HG03565 (cell line): ENCODE results near the gene WDR38.

ENCODE experiments used
- ATAC-seq: cut with Tn5 transposase; IDR thresholded peaks from one replicate; pipeline ENCODE4 v1.9.1; 2021; ENCODE audit warnings: mild to moderate bottlenecking, moderate library complexity; ENCODE audit not compliant: unreplicated experiment

The WDR38 gene

DNA sequence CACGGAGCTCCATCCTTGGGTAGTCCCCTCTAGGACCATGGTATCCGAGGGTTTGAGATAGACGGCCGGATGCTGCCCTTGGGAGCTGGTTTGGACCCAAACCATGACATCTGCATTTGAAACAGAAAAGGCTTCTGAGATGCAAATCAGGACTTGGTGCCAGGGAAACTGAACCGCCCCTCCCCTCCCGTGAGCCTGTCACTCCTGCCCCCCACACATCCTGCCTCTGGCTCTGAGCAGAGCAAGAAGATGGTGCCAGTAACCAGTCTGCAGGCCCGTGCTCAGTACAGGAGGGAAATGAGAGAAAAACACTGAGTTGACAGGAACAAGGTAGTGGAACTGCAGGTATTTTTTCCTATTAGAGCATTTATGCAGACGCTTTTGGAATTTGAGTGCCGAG, 27.2 kb downstream of the WDR38 start:
- no peak for ATAC-seq

DNA sequence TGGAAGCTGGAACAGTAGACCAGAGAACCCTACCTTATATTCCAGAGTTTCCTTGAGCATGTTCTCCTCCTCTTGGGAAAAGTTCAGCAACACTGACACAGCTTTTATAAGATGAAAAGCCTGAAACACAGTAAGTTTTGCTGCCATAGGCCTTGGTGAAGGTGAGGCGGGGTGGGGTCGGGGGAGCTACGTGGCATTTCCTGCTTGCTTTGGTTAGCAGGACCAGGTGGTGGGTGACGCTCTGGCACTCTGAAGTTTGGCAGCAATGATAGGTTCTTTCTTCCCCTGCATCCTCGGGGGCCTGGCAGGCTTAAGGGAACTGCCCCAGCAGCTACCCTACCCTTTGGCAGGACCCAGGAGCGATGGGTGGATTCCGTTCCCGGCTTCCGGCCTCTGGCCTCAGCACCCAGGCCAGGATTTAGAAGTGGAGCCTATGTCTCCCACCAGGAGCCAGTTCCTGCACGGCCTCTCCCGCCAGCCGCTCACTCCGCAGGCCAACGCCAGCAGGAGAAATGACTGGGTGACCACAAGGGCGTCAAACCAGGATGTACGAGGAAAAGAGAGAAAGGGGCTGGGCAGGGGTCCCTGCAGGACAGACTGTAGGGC, 28.0 kb downstream of the WDR38 start:
- ATAC-seq, result no peak

DNA sequence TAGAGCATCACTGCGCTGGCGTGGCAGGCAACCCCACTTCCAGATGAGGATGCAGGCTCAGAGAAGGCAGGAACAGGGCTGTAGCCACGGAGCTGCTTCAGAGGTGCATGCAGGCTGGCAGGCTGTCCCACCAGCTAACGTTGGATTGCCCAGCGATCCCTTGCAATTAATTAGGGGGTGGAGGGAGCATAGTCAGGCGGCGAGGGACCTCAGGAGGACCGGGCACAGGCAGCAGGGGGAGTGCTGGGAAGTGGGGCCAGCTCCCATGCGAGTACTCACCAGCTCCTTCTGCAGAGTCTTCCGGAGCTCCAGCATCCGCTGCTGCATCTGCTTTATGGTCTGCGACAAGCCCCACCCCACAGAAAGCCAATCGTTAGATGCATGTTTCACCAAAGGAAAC, 29.0 kb downstream of the WDR38 start:
- ATAC-seq, result no peak

DNA sequence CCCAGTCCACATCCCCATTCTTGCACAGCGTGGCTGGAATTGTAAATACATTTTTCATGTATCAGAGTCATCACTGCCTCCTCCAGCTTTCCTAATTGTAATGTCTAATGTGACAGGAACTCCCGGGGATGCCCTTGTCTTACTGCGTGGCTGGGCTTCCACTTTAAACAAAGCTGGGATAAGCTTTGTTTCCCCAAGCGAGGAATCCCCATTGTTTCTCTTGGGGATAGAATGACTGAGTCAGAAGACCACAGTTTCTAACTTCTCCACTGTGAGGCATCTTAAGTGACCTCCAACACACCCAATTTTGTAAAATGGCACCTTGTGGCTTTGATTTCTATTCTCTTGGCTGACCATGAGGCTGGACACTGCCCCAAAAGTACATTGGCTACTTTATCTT, 31.1 kb downstream of the WDR38 start:
- no peak for ATAC-seq

DNA sequence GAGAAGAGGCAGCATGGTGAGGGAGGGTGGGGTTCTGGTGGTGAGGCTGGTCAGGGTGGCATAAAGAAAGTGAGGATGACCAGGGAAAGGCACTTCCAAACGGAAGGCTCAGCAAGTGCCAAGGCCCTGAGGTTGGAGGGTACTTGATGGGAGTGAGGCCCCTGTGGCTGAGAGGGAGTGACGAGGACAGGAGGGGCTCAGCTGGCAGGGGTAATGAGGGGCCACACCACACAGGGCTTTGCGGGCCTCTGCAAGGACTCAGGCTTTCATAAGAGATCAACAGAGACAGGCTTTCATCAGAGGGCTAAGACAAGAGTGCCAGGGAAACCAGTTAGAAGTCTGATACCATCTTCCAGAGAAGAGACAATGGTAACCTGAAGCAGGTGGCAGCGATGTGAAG, 32.3 kb downstream of the WDR38 start:
- ATAC-seq, result no peak

DNA sequence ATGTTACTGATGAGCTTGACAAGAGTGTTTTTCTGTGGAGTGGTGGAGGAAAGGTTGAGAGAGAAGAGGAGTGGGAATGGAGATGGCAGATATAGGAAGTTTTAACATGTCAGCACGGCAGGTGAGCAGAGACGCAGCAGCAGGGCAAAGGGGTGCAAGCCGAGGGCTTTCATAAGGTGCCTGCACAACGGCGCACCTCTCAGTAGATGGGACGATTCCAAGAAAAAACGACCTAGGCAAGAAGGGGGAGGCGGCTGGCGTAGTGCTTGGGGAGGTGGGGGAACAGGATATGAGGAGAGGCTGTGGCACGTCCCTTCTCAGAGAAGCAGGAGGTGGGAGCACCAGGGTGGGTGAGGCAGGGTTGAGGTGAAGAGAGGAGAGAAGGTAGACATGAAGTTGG, 33.2 kb downstream of the WDR38 start:
- ATAC-seq, result no peak

DNA sequence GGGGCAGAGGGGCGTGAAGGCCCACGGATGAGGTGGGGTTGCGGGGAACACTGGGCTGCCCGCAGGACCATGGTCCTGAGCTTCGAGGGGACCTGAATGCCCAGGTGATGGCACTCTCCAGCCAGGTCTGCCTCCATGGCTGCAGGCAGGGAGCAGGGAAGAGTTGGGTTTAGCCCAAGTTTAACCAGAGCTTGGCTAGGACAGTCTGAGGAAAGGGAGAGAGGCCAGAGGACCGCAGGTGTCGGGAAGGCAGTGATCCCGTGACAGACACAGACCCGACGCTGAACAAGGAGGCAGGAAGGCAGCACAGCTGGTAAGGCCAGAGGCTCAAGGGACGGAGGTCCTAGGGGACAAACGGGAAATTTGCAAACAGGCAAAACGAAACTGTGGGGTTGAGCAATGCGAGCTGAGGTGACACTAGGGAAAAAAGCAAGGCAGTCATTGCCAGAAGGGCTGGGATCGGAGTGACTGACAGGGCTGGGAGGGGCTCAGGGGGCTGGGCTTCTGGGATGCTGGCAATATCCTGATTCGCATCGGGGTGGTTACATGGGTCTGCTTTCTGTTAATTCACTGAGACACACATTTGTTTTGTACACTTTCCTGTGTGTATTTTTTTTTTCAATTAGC, 33.7 kb downstream of the WDR38 start:
- ATAC-seq, result no peak

DNA sequence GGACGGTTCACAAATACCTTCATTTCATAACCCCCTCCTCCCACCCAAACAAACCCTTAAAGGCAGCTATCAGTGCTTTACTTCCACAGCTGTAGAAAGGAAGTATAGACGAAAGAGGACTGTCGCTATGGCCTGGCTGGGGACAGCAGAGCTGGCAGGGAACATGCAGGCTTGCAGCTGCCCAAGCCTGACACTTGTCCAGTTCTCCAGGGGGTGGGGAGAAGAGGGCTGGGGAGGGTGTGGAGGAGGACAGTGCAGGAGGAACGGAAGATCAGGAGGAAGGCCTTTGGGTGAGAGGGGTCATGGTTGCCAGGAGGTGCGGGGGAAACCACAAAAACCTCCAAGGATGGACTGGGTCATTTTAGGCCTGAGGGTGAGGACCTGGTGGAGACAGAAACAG, 34.6 kb downstream of the WDR38 start:
- no peak for ATAC-seq

DNA sequence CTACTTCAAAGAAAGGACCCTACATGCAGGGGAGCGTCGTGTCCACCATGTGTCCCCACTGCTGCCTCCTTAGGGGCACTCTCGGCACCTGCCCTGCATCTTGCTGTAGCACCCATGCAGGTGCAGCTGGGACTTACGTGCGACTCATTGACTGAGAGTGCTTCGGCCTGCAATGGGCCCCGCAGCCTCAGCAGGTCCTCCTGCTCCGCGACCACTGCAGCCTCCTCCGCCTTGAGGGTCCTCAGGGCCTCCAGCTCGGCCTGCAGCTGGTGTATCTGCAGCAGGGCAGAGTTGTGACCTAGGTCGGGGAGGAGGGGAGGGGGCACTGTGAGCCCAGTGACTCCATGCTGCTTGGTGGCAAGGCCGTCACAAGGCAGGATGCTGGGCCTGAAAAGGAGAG, 35.7 kb downstream of the WDR38 start:
- ATAC-seq, result no peak

DNA sequence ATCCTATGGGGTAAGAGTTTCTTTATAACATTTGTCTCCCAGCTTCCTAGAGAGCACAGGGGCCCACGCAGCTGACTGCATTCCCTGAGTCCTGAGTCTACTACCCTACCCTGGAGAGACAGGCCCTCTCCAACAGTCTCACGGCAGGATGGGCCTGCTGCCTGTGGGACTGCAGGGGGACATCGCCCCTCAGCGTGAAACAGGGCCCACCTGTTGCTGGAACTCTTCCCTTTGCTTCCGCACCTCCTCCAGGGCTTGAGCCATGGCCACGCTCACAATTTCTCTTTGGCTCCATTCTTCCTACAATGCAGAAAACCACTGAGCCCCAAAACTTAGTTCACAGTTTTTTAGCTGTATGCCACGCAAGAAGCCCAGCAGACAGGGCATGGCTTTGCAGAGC, 36.9 kb downstream of the WDR38 start:
- ATAC-seq, result no peak

DNA sequence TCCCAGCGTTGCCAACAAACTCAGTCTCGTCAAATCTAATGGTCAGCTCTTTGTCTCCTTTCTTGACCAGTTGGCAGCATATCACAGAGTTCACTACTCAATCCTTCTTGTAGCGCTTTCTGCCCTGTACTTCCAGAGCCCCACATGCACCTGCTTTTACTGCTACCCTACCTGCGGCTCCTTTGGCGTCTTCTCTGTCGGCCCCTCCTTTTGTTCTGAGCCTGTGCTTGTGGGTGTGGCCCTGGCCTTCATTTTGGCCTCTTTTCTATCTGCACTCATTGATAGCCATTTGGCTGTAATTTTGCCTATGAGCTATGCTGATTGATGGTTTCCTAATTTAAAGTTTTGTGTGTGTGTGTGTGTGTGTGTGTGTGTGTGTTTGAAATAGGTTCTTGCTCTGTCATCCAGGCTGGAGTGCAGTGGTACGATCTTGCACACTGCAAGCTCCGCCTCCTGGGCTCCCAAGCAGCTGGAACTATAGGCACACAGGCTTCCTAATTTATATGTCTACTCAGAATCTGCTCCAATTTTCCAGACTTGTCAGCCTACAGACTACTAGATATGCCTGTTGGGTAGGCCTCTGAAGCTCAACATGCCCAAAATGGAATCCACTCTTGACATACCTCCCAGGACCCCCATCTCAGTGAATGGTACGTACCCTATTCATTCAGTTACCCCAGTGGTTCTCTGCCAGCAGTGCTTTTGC, 40.9 kb downstream of the WDR38 start:
- no peak for ATAC-seq

DNA sequence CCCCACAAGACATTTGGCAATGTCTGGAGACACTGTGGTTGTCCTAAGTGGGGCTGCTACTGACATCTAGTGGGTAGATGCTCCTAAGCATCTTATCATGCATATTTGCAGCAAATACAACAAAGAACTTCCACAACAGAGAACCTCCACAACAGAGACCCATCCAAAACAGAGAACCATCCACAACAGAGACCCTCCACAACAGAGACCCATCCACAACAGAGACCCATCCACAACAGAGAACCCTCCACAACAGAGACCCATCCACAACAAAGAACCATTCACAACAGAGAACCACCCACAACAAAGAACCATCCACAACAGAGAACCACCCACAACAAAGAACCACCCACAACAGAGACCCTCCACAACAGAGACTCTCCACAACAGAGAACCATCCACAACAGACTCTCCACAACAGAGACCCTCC, 41.5 kb downstream of the WDR38 start:
- no peak for ATAC-seq

DNA sequence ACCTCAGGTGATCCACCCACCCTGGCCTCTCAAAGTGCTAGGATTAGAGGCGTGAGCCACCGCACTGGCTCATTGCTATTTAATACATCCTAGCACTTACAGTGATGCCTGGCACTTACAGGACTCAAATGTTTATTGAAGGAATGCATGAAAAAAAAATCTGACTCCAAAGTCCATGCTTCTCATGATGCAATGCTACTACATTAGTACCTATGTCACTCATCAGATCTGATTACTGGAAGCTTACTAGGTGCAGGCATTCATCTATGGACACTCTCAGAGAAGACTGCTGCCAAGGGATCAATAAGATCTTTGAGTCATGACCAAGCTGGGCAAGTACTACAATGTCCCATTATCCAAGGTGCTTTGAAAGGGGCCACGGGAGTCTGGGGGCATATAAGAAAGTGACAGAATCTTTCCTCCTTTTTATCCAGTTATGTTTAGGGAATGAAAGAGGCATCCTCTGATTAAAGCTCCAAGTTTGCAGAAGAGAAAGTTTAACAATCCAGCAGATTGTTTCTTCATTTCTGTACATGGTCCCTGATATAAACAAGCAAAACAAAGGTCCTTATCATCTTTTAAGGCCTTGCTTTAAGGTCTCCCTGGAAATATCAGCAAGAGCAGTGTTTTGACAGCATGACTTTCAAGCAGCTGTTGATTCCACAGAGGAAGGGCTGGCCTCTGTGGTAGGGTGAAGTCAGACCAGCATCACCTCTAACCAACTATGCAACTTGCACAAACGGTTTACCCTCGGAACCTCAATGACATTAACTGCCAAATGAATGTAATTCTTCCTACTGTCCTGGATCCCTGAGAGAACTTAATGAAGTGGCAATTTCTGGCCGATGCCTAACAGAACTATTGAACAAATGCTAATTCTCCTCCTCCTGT, 44.6 kb downstream of the WDR38 start:
- no peak for ATAC-seq

DNA sequence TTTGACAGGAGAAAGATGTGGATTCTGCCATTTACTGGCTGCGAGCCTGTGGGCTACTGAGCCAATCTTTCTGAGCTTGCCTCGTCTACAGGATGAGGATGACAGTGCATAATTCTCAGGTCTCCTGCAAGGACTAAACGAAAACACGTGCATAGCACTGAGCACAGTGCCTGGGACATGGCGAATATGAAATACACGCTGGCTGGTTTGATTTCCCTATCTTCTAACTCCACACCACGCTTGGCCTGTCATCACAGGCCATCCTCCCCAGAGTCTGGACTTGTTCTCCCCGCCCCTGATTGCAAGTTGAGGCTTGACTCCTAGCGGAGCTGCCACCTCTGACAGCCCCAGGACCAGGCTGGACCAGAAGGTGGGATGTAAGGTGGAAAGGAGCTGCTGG, 46.6 kb downstream of the WDR38 start:
- no peak for ATAC-seq

DNA sequence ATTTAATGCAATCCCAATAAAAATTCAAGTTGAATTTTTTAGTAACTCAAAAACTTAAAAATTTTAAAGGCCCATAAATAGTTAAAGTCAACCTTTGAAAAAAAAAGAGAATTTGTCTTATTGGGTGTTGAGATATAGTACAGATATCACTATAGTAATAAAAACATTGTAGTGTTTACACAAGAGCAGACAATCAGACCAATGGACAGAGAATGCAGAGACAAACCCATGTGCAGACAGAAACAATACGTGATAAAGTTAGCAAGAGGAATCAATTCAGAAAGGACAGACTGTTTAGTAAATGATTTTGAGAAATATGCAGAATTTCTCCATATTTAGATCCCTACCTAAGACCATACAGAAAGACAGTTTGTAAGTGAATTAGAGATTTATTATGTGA, 53.7 kb downstream of the WDR38 start:
- ATAC-seq, result no peak
